ENCODE measurements around the gene C1QTNF12.
"Not testable (repeated sequence)": the region's sequence is repeated elsewhere in the genome, so short reads cannot be mapped to it uniquely, and the experiment has no call there.

The C1QTNF12 gene

DNA sequence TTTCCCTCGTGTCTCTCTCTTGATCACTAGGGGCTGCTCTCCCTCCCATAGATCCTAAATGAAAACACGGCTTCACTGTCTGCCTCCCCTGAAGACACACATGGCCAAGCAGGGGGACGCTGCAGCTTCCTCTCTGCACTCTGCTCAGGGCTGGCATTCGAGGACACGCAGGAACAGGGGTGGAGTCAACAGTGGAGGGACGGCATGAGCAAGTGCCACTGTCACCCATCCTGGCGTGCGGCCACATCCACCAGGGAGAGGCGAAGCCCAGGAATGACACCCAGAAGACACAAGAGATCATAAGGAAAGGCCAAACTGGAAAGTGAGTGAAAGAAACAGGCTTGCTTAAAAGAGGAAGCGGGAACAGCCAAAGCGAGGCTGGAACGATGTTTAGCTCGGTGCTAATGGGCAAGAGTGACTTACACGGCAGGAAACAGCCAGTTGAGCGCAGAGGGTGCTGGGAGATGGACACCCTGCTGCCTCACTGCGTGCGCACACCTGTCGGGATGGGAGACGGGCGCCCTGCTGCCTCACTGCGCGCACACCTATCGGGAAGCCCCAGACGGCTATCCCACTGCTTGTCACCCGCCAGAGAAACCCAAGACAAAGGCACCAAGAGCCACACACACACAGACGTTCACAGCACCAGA, 13.6 kb upstream of the C1QTNF12 start:
- DNase-seq (ENCODE audit: low spot score), result no peak
- FAIRE-seq, result no peak

DNA sequence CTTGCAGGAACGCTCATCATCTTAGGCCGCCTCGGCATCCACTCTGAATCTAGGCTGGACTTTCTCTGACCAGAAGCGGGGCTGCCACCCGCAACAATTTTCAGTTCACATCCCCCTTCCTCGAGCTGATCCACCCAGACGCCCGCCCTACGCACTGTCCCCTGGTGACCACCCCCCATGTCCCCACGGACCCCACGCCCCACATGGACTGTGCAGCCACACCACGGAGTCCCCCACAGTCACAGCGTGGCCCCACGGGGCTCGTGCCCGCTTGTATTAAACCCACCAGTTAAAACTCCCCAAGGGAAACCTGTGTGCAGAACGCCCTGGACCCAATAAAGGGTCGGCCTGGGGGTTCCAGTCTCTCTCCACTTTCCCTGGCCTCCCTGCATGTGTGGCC, 13.0 kb upstream of the C1QTNF12 start:
- FAIRE-seq (no peak), DNase-seq (ENCODE audit: low spot score) (no peak)

GRCh38 chr1:1259119-1259488, 12.6 kb upstream of the C1QTNF12 start:
- DNase-seq (ENCODE audit: low spot score) (no peak), FAIRE-seq (no peak)

DNA sequence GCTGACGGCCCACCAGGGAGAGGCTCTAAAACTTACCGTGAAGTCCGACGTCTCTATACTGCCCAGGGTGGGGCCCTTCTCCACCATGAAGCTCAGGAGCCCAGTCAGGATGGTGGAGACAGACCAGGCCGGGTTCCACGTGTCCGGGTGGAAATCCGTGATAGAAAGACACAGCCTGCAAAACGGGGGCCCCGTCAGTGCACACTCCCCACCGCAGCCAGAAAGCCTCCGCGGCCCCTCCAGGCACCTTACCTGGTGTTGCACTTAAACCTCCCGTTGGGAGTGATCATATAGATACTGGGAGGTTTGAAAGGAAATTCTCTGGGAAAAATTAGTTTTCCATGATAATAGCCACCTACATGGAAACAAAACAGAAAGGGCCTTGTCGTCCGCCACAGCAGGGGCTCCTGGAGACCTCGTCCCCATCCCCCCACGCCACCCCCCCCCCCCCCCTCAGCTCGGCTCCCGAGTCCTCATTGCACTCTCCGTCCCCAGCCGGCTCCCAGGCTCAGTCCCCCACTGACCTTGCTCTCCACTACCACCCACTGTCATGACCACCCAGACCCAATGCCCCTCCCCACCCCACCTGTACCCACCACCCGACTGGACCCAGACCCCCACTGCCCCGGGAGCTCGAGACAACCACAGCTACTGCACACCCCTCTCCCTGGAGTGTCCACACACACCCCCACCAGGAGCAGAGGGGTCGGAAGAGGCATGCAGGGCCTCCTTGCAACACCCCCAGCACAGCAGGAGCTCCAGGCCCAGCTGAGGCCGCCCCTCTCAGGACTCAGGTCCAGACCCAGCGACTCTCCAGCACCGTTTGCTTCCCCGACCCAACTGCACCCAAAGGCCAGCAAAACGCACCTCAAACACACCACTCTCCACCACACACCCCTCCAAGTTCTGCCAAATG, 10.7 kb upstream of the C1QTNF12 start:
- FAIRE-seq (no peak), DNase-seq (ENCODE audit: low spot score) (no peak)

GRCh38 chr1:1255611-1256010, 9.1 kb upstream of the C1QTNF12 start:
- no peak for DNase-seq (ENCODE audit: low spot score)
- FAIRE-seq, result no peak

GRCh38 chr1:1255078-1255477, 8.6 kb upstream of the C1QTNF12 start:
- FAIRE-seq (no peak), DNase-seq (ENCODE audit: low spot score) (no peak)

GRCh38 chr1:1254667-1254998, 8.1 kb upstream of the C1QTNF12 start:
- no peak for FAIRE-seq

GRCh38 chr1:1253972-1254666, 7.6 kb upstream of the C1QTNF12 start:
- FAIRE-seq, result no peak

More at GRCh38 chr1:1254667-1254998, 8.1 kb upstream of the C1QTNF12 start:
- no peak for DNase-seq (ENCODE audit: low spot score)

GRCh38 chr1:1253314-1253713, 6.8 kb upstream of the C1QTNF12 start:
- no peak for FAIRE-seq
- DNase-seq (ENCODE audit: low spot score), result no peak

More at GRCh38 chr1:1253972-1254666, 7.6 kb upstream of the C1QTNF12 start:
- DNase-seq (ENCODE audit: low spot score), result no peak

GRCh38 chr1:1250786-1251284, 4.3 kb upstream of the C1QTNF12 start:
- DNase-seq (ENCODE audit: low spot score) (no peak), FAIRE-seq (no peak)

DNA sequence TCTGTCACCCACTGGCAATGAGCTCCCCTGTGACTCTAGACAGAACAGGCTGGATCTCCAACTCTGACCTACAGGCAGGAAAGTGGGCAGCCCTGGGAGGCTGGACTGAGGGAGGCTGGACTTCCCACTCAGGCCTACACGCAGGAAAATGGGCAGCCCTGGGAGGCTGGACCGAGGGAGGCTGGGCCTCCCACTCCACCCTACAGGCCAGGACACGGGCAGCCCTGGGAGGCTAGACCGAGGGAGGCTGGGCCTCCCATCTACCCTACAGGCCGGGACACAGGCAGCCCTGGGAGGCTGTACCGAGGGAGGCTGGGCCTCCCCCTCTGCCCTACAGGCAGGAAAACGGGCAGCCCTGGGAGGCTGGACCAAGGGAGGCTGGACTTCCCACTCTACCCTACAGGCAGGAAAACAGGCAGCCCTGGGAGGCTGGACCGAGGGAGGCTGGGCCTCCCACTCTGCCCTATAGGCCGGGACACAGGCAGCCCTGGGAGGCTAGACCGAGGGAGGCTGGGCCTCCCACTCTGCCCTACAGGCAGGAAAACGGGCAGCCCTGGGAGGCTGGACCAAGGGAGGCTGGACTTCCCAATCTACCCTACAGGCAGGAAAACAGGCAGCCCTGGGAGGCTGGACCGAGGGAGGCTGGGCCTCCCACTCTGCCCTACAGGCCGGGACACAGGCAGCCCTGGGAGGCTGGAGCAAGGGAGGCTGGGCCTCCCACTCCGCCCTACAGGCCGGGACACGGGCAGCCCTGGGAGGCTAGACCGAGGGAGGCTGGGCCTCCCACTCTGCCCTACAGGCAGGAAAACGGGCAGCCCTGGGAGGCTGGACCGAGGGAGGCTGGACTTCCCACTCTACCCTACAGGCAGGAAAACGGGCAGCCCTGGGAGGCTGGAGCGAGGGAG, 1.7 kb upstream of the C1QTNF12 start:
- FAIRE-seq; DNase-seq (ENCODE audit: low spot score): not testable (repeated sequence)

- DNase-seq (ENCODE audit: low spot score) (no peak), FAIRE-seq (no peak)
These were observed 905 bp upstream of the C1QTNF12 start for GRCh38 chr1:1247341-1247913.

GRCh38 chr1:1245817-1246576, 525 bp downstream of the C1QTNF12 start:
- FAIRE-seq (no peak), DNase-seq (ENCODE audit: low spot score) (no peak)

DNA sequence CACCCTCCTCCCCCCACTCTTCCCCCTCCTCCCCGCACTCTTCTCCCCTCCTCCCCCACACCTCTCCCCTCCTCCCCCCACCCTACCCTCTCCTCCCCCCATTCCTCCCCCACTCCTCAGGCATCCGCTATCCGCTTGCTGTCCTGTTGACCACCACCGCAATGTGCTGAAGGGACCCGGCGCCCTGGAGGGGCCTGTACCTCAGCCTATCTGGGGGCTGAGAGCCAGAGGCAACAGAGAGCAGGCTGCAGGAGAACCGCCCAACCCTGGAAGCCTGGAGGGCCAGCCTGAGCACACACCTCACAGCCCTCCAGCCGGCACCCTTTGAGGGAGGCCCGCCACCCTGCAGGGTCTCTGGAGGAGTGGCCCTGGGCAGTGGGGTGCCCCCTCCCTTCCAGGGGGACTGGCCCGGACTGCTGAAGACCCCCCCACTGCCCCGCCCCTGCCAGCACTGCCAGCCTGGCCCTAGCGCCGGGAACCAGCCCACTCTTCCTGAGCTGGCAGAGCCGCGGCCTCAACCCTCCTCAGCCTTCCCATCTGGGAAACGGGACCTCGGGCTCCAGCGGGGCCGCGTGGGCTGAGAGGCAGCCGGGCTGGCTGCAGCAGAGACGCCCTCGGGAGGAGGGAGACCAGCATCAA, 1.2 kb downstream of the C1QTNF12 start:
- FAIRE-seq (no peak), DNase-seq (ENCODE audit: low spot score) (no peak)

GRCh38 chr1:1244192-1244811, 2.2 kb downstream of the C1QTNF12 start:
- no peak for DNase-seq (ENCODE audit: low spot score)
- no peak for FAIRE-seq

DNA sequence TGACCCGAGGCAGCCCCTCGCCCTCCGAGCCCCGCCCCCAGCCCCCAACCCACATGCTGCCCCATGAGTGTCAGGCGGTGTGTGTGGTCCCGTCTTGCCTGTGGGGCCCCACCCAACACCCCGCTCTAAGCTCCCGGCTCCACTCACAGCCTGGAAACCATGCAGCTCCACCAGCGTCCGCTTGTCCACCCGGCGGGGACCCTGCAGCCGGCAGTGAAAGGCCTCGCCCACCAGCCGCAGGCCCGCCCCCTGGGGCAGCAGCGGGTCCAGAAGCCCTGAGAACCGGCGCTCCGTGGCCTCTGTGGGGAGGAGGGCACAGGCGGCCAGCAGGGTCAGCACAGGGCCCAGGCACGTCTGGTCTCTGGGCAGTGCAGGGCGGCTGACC, 2.7 kb downstream of the C1QTNF12 start:
- no peak for DNase-seq (ENCODE audit: low spot score)
- FAIRE-seq, result no peak

DNA sequence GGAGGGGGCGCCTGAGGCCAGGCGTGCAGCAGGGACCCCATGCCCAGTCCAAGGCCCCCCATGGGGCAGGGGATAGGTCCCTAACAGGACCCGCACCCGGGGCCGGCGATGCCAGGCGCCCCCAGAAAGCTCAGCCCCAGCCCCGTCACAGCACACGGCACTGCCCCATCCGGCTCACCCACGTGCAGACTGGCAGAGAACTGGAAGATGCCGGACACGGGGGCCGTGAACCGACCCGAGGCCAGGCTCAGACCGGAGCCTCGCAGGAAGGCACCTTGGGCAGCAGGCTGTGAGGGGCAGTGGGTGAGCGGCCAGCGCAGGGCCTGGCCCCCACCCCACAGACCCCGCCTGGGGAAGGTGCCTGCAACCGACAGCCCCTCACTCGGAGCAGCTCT, 3.3 kb downstream of the C1QTNF12 start:
- FAIRE-seq (no peak), DNase-seq (ENCODE audit: low spot score) (no peak)

DNA sequence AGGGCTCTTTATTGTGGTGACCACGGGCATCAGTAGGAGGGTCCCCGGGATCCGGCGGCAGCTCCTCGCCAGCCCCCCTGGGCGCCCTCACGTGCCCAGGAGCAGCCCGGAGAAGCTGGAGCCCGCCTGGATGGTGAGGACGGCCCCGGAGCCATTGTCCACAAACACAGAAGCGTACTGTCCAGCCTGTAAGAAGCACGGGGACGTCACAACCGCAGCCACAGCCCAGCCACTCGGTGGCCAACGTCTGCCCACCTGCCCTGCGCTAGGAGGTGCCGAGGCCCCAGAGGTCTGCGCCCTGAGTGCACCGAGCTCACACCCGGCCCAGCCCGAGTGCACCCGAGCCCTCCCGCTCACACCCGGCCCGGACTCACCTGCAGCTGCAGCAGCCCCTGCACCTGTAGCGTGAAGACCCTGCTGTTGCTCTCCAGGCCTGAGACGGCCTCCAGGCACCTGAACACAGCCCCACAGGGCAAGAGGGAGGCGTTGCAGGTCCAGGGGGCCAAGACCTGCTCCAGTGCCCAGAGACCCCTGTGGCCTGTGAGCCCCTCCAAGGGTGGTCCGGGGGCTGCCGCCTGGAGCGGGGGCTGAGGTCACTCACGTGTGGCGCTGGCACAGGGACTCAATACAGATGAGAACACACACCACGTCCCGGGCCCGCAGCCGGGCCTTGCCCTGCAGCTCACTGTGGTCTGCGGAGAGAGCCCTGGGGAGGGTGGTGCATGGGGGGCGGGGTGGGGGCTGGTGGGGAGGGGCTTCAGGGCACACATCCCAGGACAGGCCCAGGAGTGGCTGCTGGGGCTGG, 3.9 kb downstream of the C1QTNF12 start:
- no peak for FAIRE-seq
- DNase-seq (ENCODE audit: low spot score), result no peak
